ENCODE results near the gene EGFL7. TPM values are rescaled to one million over a fixed set of nuclear protein-coding genes. Genes with fewer than 3 reads are reported as not detected.

Gene EGFL7
- total RNA-seq, 1 donor, result 3.3 TPM

DNA sequence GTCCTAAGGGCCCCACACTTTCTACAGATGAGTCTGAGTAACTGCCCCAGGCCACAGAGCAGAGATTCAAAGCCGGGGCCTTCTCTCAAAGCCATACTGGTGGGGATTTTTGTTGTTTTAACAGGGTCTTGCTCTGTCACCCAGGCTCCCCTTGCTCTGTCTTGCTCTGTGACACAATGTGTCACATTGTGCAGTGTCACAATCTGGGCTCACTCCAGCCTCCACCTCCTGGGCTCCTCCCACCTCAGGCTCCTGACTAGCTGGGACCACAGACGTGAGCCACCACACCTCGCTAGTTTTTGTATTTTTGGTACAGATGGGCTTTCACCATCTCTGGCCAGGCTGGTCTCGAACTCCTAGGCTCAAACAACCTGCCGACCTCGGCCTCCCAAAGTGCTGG is 15.9 kb downstream of the EGFL7 start:
- DNase-seq (ENCODE audit: insufficient read length, low spot score, missing footprints), result no peak
- no peak overlapping the region for H2AFZ ChIP-seq (ENCODE audit: low read length)
- TF ChIP-seq, protein P1, sequence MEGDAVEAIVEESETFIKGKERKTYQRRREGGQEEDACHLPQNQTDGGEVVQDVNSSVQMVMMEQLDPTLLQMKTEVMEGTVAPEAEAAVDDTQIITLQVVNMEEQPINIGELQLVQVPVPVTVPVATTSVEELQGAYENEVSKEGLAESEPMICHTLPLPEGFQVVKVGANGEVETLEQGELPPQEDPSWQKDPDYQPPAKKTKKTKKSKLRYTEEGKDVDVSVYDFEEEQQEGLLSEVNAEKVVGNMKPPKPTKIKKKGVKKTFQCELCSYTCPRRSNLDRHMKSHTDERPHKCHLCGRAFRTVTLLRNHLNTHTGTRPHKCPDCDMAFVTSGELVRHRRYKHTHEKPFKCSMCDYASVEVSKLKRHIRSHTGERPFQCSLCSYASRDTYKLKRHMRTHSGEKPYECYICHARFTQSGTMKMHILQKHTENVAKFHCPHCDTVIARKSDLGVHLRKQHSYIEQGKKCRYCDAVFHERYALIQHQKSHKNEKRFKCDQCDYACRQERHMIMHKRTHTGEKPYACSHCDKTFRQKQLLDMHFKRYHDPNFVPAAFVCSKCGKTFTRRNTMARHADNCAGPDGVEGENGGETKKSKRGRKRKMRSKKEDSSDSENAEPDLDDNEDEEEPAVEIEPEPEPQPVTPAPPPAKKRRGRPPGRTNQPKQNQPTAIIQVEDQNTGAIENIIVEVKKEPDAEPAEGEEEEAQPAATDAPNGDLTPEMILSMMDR (IDR thresholded peaks at IDR 0.05; ENCODE audit: extremely low read depth, low read depth, low read length), result no peak
- H3K79me2 ChIP-seq (ENCODE audit: insufficient read depth, low read length), result no peaks in the 10 kb centered on the region
- no peaks in the 10 kb centered on the region for H3K9me3 ChIP-seq (ENCODE audit: low read depth, low read length)
- H3K27me3 ChIP-seq (ENCODE audit: insufficient read depth, low read length), result no peaks in the 10 kb centered on the region
- H4K20me1 ChIP-seq (ENCODE audit: insufficient read depth, low read length), result peaks cover 5% of the 10 kb centered on the region
- no peak overlapping the region for H3K4me2 ChIP-seq (ENCODE audit: insufficient read depth, low read length)
- no peaks in the 10 kb centered on the region for H3K36me3 ChIP-seq (ENCODE audit: insufficient read depth, low read length)
- no peak overlapping the region for H3K4me3 ChIP-seq (ENCODE audit: insufficient read depth, low read length)
- no peaks in the 10 kb centered on the region for H3K4me1 ChIP-seq (ENCODE audit: insufficient read depth, low read length)
- no peak overlapping the region for H3K27ac ChIP-seq (ENCODE audit: low read depth, low read length)

DNA sequence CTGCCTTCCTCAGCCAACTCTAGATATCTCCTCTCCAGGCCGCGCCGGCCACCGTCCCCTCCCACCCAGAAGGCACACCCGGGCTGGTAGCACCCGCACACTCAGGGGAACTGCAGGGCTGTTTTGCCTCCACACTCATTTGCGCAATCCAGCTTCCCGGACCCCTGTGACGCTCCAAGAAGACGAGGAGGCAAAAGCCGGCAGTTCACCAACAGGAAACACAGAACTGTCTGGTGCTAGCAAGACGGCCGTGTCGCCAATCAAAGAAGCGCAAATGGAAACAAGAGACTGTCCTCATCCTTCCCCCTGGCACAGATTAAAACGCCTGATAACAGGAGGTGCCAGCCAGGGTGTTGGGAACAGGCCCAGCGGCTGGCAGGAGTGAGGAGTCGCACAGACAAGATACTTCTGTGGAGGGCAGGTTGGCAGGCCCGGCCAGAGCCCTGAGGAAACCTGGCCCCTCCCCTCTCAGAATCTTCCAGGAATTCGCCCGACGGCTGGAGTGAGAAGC is 16.8 kb downstream of the EGFL7 start:
- no peaks in the 10 kb centered on the region for H3K4me1 ChIP-seq (ENCODE audit: insufficient read depth, low read length)
- peaks cover 3% of the 10 kb centered on the region for H4K20me1 ChIP-seq (ENCODE audit: insufficient read depth, low read length)
- TF ChIP-seq, protein P1 (IDR thresholded peaks at IDR 0.05; ENCODE audit: extremely low read depth, low read depth, low read length), result no peak
- H3K79me2 ChIP-seq (ENCODE audit: insufficient read depth, low read length), result peaks cover 3% of the 10 kb centered on the region
- no peak overlapping the region for H2AFZ ChIP-seq (ENCODE audit: low read length)
- no peaks in the 10 kb centered on the region for H3K9me3 ChIP-seq (ENCODE audit: low read depth, low read length)
- H3K36me3 ChIP-seq (ENCODE audit: insufficient read depth, low read length), result no peaks in the 10 kb centered on the region
- no peak overlapping the region for H3K4me2 ChIP-seq (ENCODE audit: insufficient read depth, low read length)
- H3K4me3 ChIP-seq (ENCODE audit: insufficient read depth, low read length), result no peak overlapping the region
- DNase-seq (ENCODE audit: insufficient read length, low spot score, missing footprints), result no peak
- H3K27me3 ChIP-seq (ENCODE audit: insufficient read depth, low read length), result no peaks in the 10 kb centered on the region
- no peak overlapping the region for H3K27ac ChIP-seq (ENCODE audit: low read depth, low read length)

DNA sequence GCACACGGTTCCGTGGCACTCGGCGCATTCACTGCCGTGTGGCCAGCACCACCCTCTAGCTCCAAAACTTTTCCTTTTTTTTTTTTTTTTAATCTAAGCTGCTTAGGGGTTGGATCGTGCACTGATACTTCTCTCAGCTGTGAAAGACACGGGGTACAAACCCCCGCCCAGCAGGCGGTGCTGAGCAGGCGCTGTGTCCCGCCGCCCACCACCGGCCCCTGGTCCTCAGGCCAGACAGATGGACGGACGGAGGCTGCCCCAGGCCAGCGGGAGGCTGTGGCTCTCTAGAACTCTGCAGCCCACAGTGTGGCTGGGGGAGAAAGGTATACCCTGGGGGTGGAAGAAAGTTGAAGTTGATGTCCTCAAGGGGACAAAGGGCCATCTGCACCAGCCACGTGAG is 18.3 kb downstream of the EGFL7 start:
- Histone ChIP-seq H3K79me2 (ENCODE audit: insufficient read depth, low read length) (peaks cover 13% of the 10 kb centered on the region), H3K27ac (ENCODE audit: low read depth, low read length) (no peak overlapping the region), H3K4me2 (ENCODE audit: insufficient read depth, low read length) (no peak overlapping the region), H4K20me1 (ENCODE audit: insufficient read depth, low read length) (peaks cover 7% of the 10 kb centered on the region), H3K36me3 (ENCODE audit: insufficient read depth, low read length) (no peaks in the 10 kb centered on the region), H2AFZ (ENCODE audit: low read length) (no peak overlapping the region), H3K4me1 (ENCODE audit: insufficient read depth, low read length) (peaks cover 3% of the 10 kb centered on the region), H3K27me3 (ENCODE audit: insufficient read depth, low read length) (no peaks in the 10 kb centered on the region), H3K4me3 (ENCODE audit: insufficient read depth, low read length) (no peak overlapping the region), H3K9me3 (ENCODE audit: low read depth, low read length) (no peaks in the 10 kb centered on the region)
- TF ChIP-seq, protein P1 (IDR thresholded peaks at IDR 0.05; ENCODE audit: extremely low read depth, low read depth, low read length), result no peak
- no peak for DNase-seq (ENCODE audit: insufficient read length, low spot score, missing footprints)

DNA sequence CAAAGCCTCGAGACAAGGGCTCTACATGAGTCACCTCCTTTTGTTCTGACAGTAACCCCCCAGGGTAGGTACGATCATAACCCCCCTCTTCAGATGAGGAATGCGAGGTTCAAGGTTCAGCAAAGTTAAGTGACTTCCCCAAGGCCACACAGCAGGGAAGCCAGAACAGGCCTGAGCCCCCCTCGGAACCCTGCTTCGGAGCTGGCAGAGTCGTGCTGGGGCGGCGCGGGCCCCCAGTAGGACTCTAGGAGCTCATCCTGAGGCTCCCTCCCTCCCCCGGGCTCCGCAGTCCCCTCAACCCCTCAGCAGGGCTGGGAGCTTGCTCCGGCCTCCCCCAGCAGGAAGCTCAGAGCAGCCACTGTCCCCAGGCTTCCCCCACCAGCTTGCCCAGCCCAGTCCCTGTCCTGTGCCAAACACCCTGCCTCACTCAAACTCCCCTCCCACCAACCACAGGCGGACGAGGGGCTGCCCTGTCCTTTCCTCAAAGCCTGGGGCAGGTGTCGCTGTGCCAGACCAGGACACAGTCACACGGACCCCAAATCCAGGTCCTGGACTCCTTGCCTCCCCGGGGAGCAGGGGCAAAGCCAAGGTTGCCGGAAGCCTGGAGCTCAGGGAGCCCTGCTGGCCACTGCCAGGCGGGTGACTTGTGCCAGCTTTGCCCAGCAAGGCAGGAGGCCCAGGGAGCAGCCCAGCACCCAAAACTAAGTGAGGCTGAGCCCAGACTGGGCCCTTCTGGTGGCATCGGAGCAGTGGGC is 19.4 kb downstream of the EGFL7 start:
- TF ChIP-seq, protein P1 (IDR thresholded peaks at IDR 0.05; ENCODE audit: extremely low read depth, low read depth, low read length), result no peak
- no peak overlapping the region for H3K27ac ChIP-seq (ENCODE audit: low read depth, low read length)
- no peak overlapping the region for H3K4me3 ChIP-seq (ENCODE audit: insufficient read depth, low read length)
- no peaks in the 10 kb centered on the region for H3K27me3 ChIP-seq (ENCODE audit: insufficient read depth, low read length)
- no peak overlapping the region for H3K4me2 ChIP-seq (ENCODE audit: insufficient read depth, low read length)
- no peaks in the 10 kb centered on the region for H3K9me3 ChIP-seq (ENCODE audit: low read depth, low read length)
- DNase-seq (ENCODE audit: insufficient read length, low spot score, missing footprints), result no peak
- H4K20me1 ChIP-seq (ENCODE audit: insufficient read depth, low read length), result peaks cover 8% of the 10 kb centered on the region
- H3K4me1 ChIP-seq (ENCODE audit: insufficient read depth, low read length), result peaks cover 4% of the 10 kb centered on the region
- peaks cover 14% of the 10 kb centered on the region for H3K79me2 ChIP-seq (ENCODE audit: insufficient read depth, low read length)
- H3K36me3 ChIP-seq (ENCODE audit: insufficient read depth, low read length), result no peaks in the 10 kb centered on the region
- no peak overlapping the region for H2AFZ ChIP-seq (ENCODE audit: low read length)
